ENCODE data around the gene LDLRAD3.

GRCh38 chr11:35943309-35943708, 553 bp upstream of the LDLRAD3 start:
- TF ChIP-seq, protein P1, sequence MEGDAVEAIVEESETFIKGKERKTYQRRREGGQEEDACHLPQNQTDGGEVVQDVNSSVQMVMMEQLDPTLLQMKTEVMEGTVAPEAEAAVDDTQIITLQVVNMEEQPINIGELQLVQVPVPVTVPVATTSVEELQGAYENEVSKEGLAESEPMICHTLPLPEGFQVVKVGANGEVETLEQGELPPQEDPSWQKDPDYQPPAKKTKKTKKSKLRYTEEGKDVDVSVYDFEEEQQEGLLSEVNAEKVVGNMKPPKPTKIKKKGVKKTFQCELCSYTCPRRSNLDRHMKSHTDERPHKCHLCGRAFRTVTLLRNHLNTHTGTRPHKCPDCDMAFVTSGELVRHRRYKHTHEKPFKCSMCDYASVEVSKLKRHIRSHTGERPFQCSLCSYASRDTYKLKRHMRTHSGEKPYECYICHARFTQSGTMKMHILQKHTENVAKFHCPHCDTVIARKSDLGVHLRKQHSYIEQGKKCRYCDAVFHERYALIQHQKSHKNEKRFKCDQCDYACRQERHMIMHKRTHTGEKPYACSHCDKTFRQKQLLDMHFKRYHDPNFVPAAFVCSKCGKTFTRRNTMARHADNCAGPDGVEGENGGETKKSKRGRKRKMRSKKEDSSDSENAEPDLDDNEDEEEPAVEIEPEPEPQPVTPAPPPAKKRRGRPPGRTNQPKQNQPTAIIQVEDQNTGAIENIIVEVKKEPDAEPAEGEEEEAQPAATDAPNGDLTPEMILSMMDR (IDR thresholded peaks at IDR 0.05) = no peak
- TF ChIP-seq EP300 (IDR thresholded peaks at IDR 0.05; ENCODE audit: low read depth) (no peak), POLR2AphosphoS5 (IDR thresholded peaks at IDR 0.05) (no peak)
